Thoracic aorta (tissue), 2 donors: Measurements from ENCODE around the gene CNNM2. TPM values are rescaled to one million over a fixed set of nuclear protein-coding genes. Genes with fewer than 3 reads are reported as not detected.
"Not testable (repeated sequence)": the region's sequence is repeated elsewhere in the genome, so short reads cannot be mapped to it uniquely, and the experiment has no call there.

ENCODE experiments used
- ATAC-seq: fragments of 150-250 bp; one replicate; pipeline ENCODE4 v1.8.0; 2017; ENCODE audit warnings: low read depth; ENCODE audit not compliant: insufficient number of reproducible peaks, low FRiP score
- DNase-seq: peaks from one replicate; pipeline ENCODE4 v3.0.0-alpha.2; 2020; ENCODE audit warnings: low spot score
- H3K27ac ChIP-seq, 2 donors: fragments of 200-600 bp; sonication (generic); 1 replicate in 1 of 2; 2 replicates in 1 of 2; pipeline ENCODE4 v1.5.1; 2016; ENCODE audit warnings: mild to moderate bottlenecking in 2 of 2, moderate library complexity in 2 of 2
- H3K27me3 ChIP-seq: fragments of 200-600 bp; sonication (generic); replicated peaks from 2 replicates; pipeline ENCODE4 v1.6.0; 2016; ENCODE audit warnings: mild to moderate bottlenecking; ENCODE audit not compliant: insufficient read depth
- H3K36me3 ChIP-seq: fragments of 200-600 bp; sonication (generic); one replicate; pipeline ENCODE4 v1.5.1; 2016
- H3K4me1 ChIP-seq, 2 donors: fragments of 200-600 bp; sonication (generic); 1 replicate in 1 of 2; 2 replicates in 1 of 2; pipeline versions ENCODE4 v1.5.1 to v1.6.0; 2016; ENCODE audit warnings: low read depth in 2 of 2, mild to moderate bottlenecking in 1 of 2; ENCODE audit not compliant: control insufficient read depth in 1 of 2
- H3K4me3 ChIP-seq: fragments of 200-600 bp; sonication (generic); 2 replicates; pipeline ENCODE4 v1.5.1; 2016; ENCODE audit warnings: mild to moderate bottlenecking
- H3K9me3 ChIP-seq: fragments of 200-600 bp; sonication (generic); 2 replicates; pipeline ENCODE4 v1.5.1; 2016
- CTCF ChIP-seq: fragments of 200-600 bp; sonication (generic); IDR thresholded peaks from one replicate; pipeline ENCODE4 v1.5.1; 2019; ENCODE audit warnings: antibody characterized with exemption
- total RNA-seq, 2 donors: library from RNA; depleted of rRNA; stranded (reverse); fragments of >200 nt; gene quantifications; one replicate each; pipeline versions ENCODE4 v1.1.0 to v1.2.3, GENCODE V29; 2016

Gene CNNM2
- total RNA-seq, 2 donors from 2014 or later: 12.2 to 24.5 TPM

- ATAC-seq (no peak), DNase-seq (no peak)
- Histone ChIP-seq H3K27ac (no peak overlapping the region), H3K4me1 (peaks cover 0 to 11% of the 10 kb centered on the region in 2 donors), H3K27me3 (no peaks in the 10 kb centered on the region), H3K4me3 (no peak overlapping the region), H3K9me3 (no peaks in the 10 kb centered on the region), H3K36me3 (no peaks in the 10 kb centered on the region)
- TF ChIP-seq CTCF: no peak
These were observed 148.3 kb downstream of the CNNM2 start for GRCh38 chr10:103066141-103067098.

- DNase-seq, H3K27ac ChIP-seq, ATAC-seq, H3K27me3 ChIP-seq, H3K9me3 ChIP-seq, H3K36me3 ChIP-seq, H3K4me3 ChIP-seq: not testable (repeated sequence)
- peaks cover 0 to 11% of the 10 kb centered on the region in 2 donors for H3K4me1 ChIP-seq
These were observed 149.0 kb downstream of the CNNM2 start for GRCh38 chr10:103067099-103067477.

- Histone ChIP-seq H3K27me3 (no peaks in the 10 kb centered on the region), H3K36me3 (no peaks in the 10 kb centered on the region), H3K9me3 (no peaks in the 10 kb centered on the region), H3K27ac (no peak overlapping the region), H3K4me3 (no peak overlapping the region), H3K4me1 (peaks cover 0 to 11% of the 10 kb centered on the region in 2 donors)
- TF ChIP-seq CTCF: no peak
- DNase-seq (no peak), ATAC-seq (no peak)
These were observed 149.4 kb downstream of the CNNM2 start for GRCh38 chr10:103067484-103067883.

- H3K4me3 ChIP-seq: no peak overlapping the region
- H3K27me3 ChIP-seq: no peaks in the 10 kb centered on the region
- no peaks in the 10 kb centered on the region for H3K36me3 ChIP-seq
- ATAC-seq (no peak), DNase-seq (no peak)
- no peak for TF ChIP-seq CTCF
- H3K4me1 ChIP-seq: peaks cover 0 to 11% of the 10 kb centered on the region in 2 donors
- H3K27ac ChIP-seq: no peak overlapping the region
- H3K9me3 ChIP-seq: no peaks in the 10 kb centered on the region
These were observed 149.9 kb downstream of the CNNM2 start for GRCh38 chr10:103067956-103068355.

- Histone ChIP-seq H3K9me3 (no peaks in the 10 kb centered on the region), H3K36me3 (no peaks in the 10 kb centered on the region), H3K4me3 (no peak overlapping the region), H3K27me3 (no peaks in the 10 kb centered on the region), H3K27ac (no peak overlapping the region), H3K4me1 (peaks cover 0 to 11% of the 10 kb centered on the region in 2 donors)
- DNase-seq (no peak), ATAC-seq (no peak)
- TF ChIP-seq CTCF: peak; percentile 65
These were observed 151.6 kb downstream of the CNNM2 start for GRCh38 chr10:103069453-103070331.
